HEK293 (cell line): ENCODE results near the gene SLC30A3.

ENCODE experiments used
- FEZF1 ChIP-seq: fragments of 450-650 bp; formaldehyde crosslinking; IDR thresholded peaks from 2 replicates; pipeline ENCODE4 v1.5.1; 2016; ENCODE audit warnings: missing biosample characterization, missing genetic modification characterization
- HIC1 ChIP-seq: fragments of 450-650 bp; formaldehyde crosslinking; IDR thresholded peaks from 2 replicates; pipeline ENCODE4 v1.5.1; 2016; ENCODE audit warnings: missing biosample characterization, missing genetic modification characterization
- HOXA7 ChIP-seq: sonication (generic); formaldehyde crosslinking; IDR thresholded peaks from 2 replicates; pipeline ENCODE4 v1.8.1; 2022; ENCODE audit warnings: missing genetic modification reagents, borderline replicate concordance
- HOXD13 ChIP-seq: sonication (generic); formaldehyde crosslinking; IDR thresholded peaks from 2 replicates; pipeline ENCODE4 v1.8.0; 2022; ENCODE audit warnings: missing genetic modification reagents, borderline replicate concordance
- KLF8 ChIP-seq: fragments of 450-650 bp; formaldehyde crosslinking; IDR thresholded peaks from 2 replicates; pipeline ENCODE4 v1.5.1; 2016; ENCODE audit warnings: missing biosample characterization, missing genetic modification characterization
- MZF1 ChIP-seq: fragments of 450-650 bp; formaldehyde crosslinking; IDR thresholded peaks from 2 replicates; pipeline ENCODE4 v1.5.1; 2017; ENCODE audit warnings: missing biosample characterization, missing genetic modification characterization, borderline replicate concordance
- RBAK ChIP-seq: fragments of 450-650 bp; formaldehyde crosslinking; IDR thresholded peaks from 2 replicates; pipeline ENCODE4 v1.5.1; 2016; ENCODE audit warnings: missing biosample characterization, missing genetic modification characterization
- SETDB1 ChIP-seq: IDR thresholded peaks from one replicate; pipeline ENCODE4 v1.6.1; 2017; ENCODE audit warnings: mild to moderate bottlenecking, low read length, moderate library complexity, mixed read lengths; ENCODE audit not compliant: insufficient read length
- YY1 ChIP-seq: fragments of 450-650 bp; formaldehyde crosslinking; IDR thresholded peaks from 2 replicates; pipeline ENCODE4 v1.5.1; 2018; ENCODE audit warnings: missing biosample characterization, missing genetic modification characterization
- YY2 ChIP-seq: fragments of 450-650 bp; formaldehyde crosslinking; IDR thresholded peaks from 2 replicates; pipeline ENCODE4 v1.5.1; 2016; ENCODE audit warnings: missing biosample characterization, missing genetic modification characterization
- ZBTB1 ChIP-seq: fragments of 450-650 bp; formaldehyde crosslinking; IDR thresholded peaks from 2 replicates; pipeline ENCODE4 v1.5.1; 2016; ENCODE audit warnings: missing biosample characterization, missing genetic modification characterization
- ZBTB26 ChIP-seq: fragments of 450-650 bp; formaldehyde crosslinking; optimal IDR thresholded peaks from 2 replicates; pipeline ENCODE3; 2016; ENCODE audit warnings: missing biosample characterization, mild to moderate bottlenecking, missing genetic modification characterization
- ZBTB48 ChIP-seq: fragments of 450-650 bp; formaldehyde crosslinking; IDR thresholded peaks from 2 replicates; pipeline ENCODE4 v1.5.1; 2016; ENCODE audit warnings: missing biosample characterization, missing genetic modification characterization
- ZBTB8A ChIP-seq: fragments of 450-650 bp; formaldehyde crosslinking; IDR thresholded peaks from 2 replicates; pipeline ENCODE4 v1.5.1; 2016; ENCODE audit warnings: missing biosample characterization, missing genetic modification characterization
- ZFP41 ChIP-seq: fragments of 450-650 bp; formaldehyde crosslinking; IDR thresholded peaks from 2 replicates; pipeline ENCODE4 v1.5.1; 2016; ENCODE audit warnings: missing biosample characterization, missing genetic modification characterization, borderline replicate concordance
- ZNF138 ChIP-seq: fragments of 450-650 bp; formaldehyde crosslinking; IDR thresholded peaks from 2 replicates; pipeline ENCODE4 v1.5.1; 2016; ENCODE audit warnings: missing biosample characterization, missing genetic modification characterization, borderline replicate concordance
- ZNF140 ChIP-seq: fragments of 450-650 bp; formaldehyde crosslinking; IDR thresholded peaks from 2 replicates; pipeline ENCODE4 v1.5.1; 2016; ENCODE audit warnings: missing biosample characterization, missing genetic modification characterization
- ZNF16 ChIP-seq: fragments of 450-650 bp; formaldehyde crosslinking; IDR thresholded peaks from 2 replicates; pipeline ENCODE4 v1.5.1; 2016; ENCODE audit warnings: low read depth, missing biosample characterization, missing genetic modification characterization
- ZNF2 ChIP-seq: fragments of 450-650 bp; formaldehyde crosslinking; IDR thresholded peaks from 2 replicates; pipeline ENCODE4 v1.5.1; 2016; ENCODE audit warnings: missing biosample characterization, missing genetic modification characterization
- ZNF202 ChIP-seq: fragments of 450-650 bp; formaldehyde crosslinking; IDR thresholded peaks from 2 replicates; pipeline ENCODE4 v1.5.1; 2016; ENCODE audit warnings: missing biosample characterization, missing genetic modification characterization, borderline replicate concordance
- ZNF221 ChIP-seq: fragments of 450-650 bp; formaldehyde crosslinking; IDR thresholded peaks from 2 replicates; pipeline ENCODE4 v1.5.1; 2017; ENCODE audit warnings: missing biosample characterization, missing genetic modification characterization, borderline replicate concordance
- ZNF274 ChIP-seq, 2 experiments: fragments of 200-500 bp in 1 of 2; fragments of 450-650 bp in 1 of 2; sonication (Bioruptor generic) in 1 of 2; formaldehyde crosslinking in 1 of 2; IDR thresholded peaks; 2 replicates each; pipeline versions ENCODE4 v1.5.1 to v1.6.1; 2014 to 2016; ENCODE audit warnings: borderline replicate concordance in 1 of 2, inconsistent platforms in 1 of 2, low read length in 1 of 2, missing biosample characterization in 1 of 2, missing genetic modification characterization in 1 of 2
- ZNF366 ChIP-seq: fragments of 450-650 bp; formaldehyde crosslinking; conservative IDR thresholded peaks from 2 replicates; pipeline ENCODE4 v1.5.1; 2016; ENCODE audit warnings: missing biosample characterization, missing genetic modification characterization
- ZNF394 ChIP-seq: fragments of 450-650 bp; formaldehyde crosslinking; IDR thresholded peaks from 2 replicates; pipeline ENCODE4 v1.5.1; 2016; ENCODE audit warnings: missing biosample characterization, missing genetic modification characterization, mild to moderate bottlenecking, moderate library complexity, borderline replicate concordance
- ZNF398 ChIP-seq: fragments of 450-650 bp; formaldehyde crosslinking; IDR thresholded peaks from 2 replicates; pipeline ENCODE4 v1.5.1; 2017; ENCODE audit warnings: missing biosample characterization, missing genetic modification characterization
- ZNF423 ChIP-seq: fragments of 450-650 bp; formaldehyde crosslinking; IDR thresholded peaks from 2 replicates; pipeline ENCODE4 v1.5.1; 2016; ENCODE audit warnings: missing biosample characterization, missing genetic modification characterization
- ZNF521 ChIP-seq: fragments of 450-650 bp; formaldehyde crosslinking; IDR thresholded peaks from 2 replicates; pipeline ENCODE4 v1.5.1; 2017; ENCODE audit warnings: missing biosample characterization, mild to moderate bottlenecking, missing genetic modification characterization
- ZNF561 ChIP-seq: fragments of 450-650 bp; IDR thresholded peaks from 2 replicates; pipeline ENCODE4 v1.5.1; 2018; ENCODE audit warnings: missing biosample characterization, missing genetic modification characterization, borderline replicate concordance
- ZNF624 ChIP-seq: fragments of 450-650 bp; formaldehyde crosslinking; IDR thresholded peaks from 2 replicates; pipeline ENCODE4 v1.5.1; 2017; ENCODE audit warnings: missing biosample characterization, missing genetic modification characterization
- ZNF654 ChIP-seq: fragments of 450-650 bp; formaldehyde crosslinking; IDR thresholded peaks from 2 replicates; pipeline ENCODE4 v1.5.1; 2016; ENCODE audit warnings: low read depth, missing biosample characterization, missing genetic modification characterization
- ZNF658 ChIP-seq: fragments of 450-650 bp; formaldehyde crosslinking; IDR thresholded peaks from 2 replicates; pipeline ENCODE4; 2016; ENCODE audit warnings: missing biosample characterization, missing genetic modification characterization
- ZNF701 ChIP-seq: fragments of 450-650 bp; formaldehyde crosslinking; IDR thresholded peaks from 2 replicates; pipeline ENCODE4 v1.5.1; 2016; ENCODE audit warnings: missing biosample characterization, missing genetic modification characterization
- ZNF76 ChIP-seq: fragments of 450-650 bp; formaldehyde crosslinking; IDR thresholded peaks from 2 replicates; pipeline ENCODE4; 2016; ENCODE audit warnings: low read depth, missing biosample characterization, missing genetic modification characterization, borderline replicate concordance
- ZNF791 ChIP-seq: fragments of 450-650 bp; formaldehyde crosslinking; IDR thresholded peaks from 2 replicates; pipeline ENCODE4 v1.5.1; 2016; ENCODE audit warnings: missing biosample characterization, missing genetic modification characterization
- ZNF837 ChIP-seq: fragments of 450-650 bp; formaldehyde crosslinking; IDR thresholded peaks from 2 replicates; pipeline ENCODE4 v1.5.1; 2016; ENCODE audit warnings: missing biosample characterization, missing genetic modification characterization
- ZSCAN23 ChIP-seq: fragments of 450-650 bp; formaldehyde crosslinking; IDR thresholded peaks from 2 replicates; pipeline ENCODE4 v1.5.1; 2016; ENCODE audit warnings: missing biosample characterization, missing genetic modification characterization
- TF ChIP-seq, protein P1 (sequence below): fragments of 450-650 bp; formaldehyde crosslinking; IDR thresholded peaks from 2 replicates; pipeline ENCODE4 v1.5.1; 2017; ENCODE audit warnings: missing biosample characterization, missing genetic modification characterization

Gene SLC30A3

DNA sequence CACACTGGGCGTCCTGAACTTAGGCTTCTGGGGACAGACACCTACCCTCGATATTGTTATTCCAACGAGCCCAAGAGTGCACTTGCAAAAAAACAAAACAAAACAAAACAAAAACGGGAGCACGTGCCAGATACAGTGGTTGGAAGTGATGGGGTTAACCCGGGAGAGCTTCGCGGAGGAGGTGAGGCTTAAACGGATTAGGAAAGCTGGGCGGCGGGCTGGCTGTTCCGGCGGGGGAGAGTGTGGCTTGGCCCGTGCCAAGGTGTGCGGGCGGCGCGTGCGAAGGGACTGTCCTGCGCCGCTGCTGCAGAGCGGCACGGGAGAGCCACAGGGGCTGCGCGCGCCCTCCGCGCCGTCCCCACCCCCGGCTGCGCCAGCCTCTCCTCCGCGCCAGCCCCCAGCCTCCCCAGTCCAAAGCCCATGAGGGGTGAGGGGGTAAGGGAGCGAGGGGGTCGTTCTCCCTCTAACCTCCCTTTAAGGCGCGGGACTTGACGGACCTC, 1.5 kb upstream of the SLC30A3 start (continued):
- no peak for TF ChIP-seq ZSCAN23 (tag by site-specific recombination)
- no peak for TF ChIP-seq ZNF658 (tag by site-specific recombination)
- TF ChIP-seq ZNF423 (tag by site-specific recombination): no peak
- TF ChIP-seq RBAK (tag by site-specific recombination): no peak
- no peak for TF ChIP-seq ZNF561 (tag by site-specific recombination)
- no peak for TF ChIP-seq FEZF1 (tag by site-specific recombination)
- no peak for TF ChIP-seq ZFP41 (tag by site-specific recombination)
- no peak for TF ChIP-seq ZNF2 (tag by site-specific recombination)
- TF ChIP-seq ZNF791 (tag by site-specific recombination): no peak
- TF ChIP-seq ZNF366 (tag by site-specific recombination): no peak
- TF ChIP-seq ZNF624 (tag by site-specific recombination): no peak
- TF ChIP-seq ZNF202 (tag by site-specific recombination): no peak
- no peak for TF ChIP-seq HOXA7 (CRISPR knock-in tag)
- no peak for TF ChIP-seq ZNF274 (IDR thresholded peaks at IDR 0.05; ENCODE audit: low read length)
- TF ChIP-seq ZNF274 (tag by site-specific recombination; IDR thresholded peaks at IDR 0.05; ENCODE audit: borderline replicate concordance): no peak
- TF ChIP-seq ZNF221 (tag by site-specific recombination): no peak
- TF ChIP-seq ZNF16: no peak
- no peak for TF ChIP-seq ZNF138 (tag by site-specific recombination)
- no peak for TF ChIP-seq HIC1 (tag by site-specific recombination)
- no peak for TF ChIP-seq ZNF654 (tag by site-specific recombination)
- TF ChIP-seq YY2 (tag by site-specific recombination): no peak
- peak; percentile 59 for TF ChIP-seq ZNF398 (tag by site-specific recombination)
- no peak for TF ChIP-seq MZF1
- TF ChIP-seq ZNF521 (tag by site-specific recombination): no peak
- TF ChIP-seq SETDB1: no peak
- TF ChIP-seq ZBTB26 (tag by site-specific recombination): peak; percentile 81
- TF ChIP-seq ZNF394: no peak
- TF ChIP-seq ZBTB1 (tag by site-specific recombination): no peak
- TF ChIP-seq YY1 (tag by site-specific recombination): no peak
- peak; percentile 36; the same call in 1 of the 2 replicates for TF ChIP-seq ZNF76 (tag by site-specific recombination)
- TF ChIP-seq ZBTB8A (tag by site-specific recombination): peak; percentile 40; the same call in 1 of the 2 replicates
- TF ChIP-seq ZNF701 (tag by site-specific recombination): no peak
- TF ChIP-seq, protein P1, sequence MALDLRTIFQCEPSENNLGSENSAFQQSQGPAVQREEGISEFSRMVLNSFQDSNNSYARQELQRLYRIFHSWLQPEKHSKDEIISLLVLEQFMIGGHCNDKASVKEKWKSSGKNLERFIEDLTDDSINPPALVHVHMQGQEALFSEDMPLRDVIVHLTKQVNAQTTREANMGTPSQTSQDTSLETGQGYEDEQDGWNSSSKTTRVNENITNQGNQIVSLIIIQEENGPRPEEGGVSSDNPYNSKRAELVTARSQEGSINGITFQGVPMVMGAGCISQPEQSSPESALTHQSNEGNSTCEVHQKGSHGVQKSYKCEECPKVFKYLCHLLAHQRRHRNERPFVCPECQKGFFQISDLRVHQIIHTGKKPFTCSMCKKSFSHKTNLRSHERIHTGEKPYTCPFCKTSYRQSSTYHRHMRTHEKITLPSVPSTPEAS (tag by site-specific recombination): no peak
- no peak for TF ChIP-seq ZBTB48 (tag by site-specific recombination)
- no peak for TF ChIP-seq ZNF837 (tag by site-specific recombination)
- no peak for TF ChIP-seq KLF8 (tag by site-specific recombination)
- TF ChIP-seq HOXD13: no peak
- no peak for TF ChIP-seq ZNF140 (tag by site-specific recombination)
